GM21390 (cell line): ENCODE measurements around the gene SEMA5B.

ENCODE experiments used
- ATAC-seq: cut with Tn5 transposase; IDR thresholded peaks from one replicate; pipeline ENCODE4 v1.9.1; 2021; ENCODE audit not compliant: unreplicated experiment

SEMA5B gene

GRCh38 chr3:122928396-122929187, 99.0 kb downstream of the SEMA5B start:
- ATAC-seq: no peak

GRCh38 chr3:122927726-122928125, 99.8 kb downstream of the SEMA5B start:
- no peak for ATAC-seq

GRCh38 chr3:122926811-122927210, 100.8 kb downstream of the SEMA5B start:
- no peak for ATAC-seq

- no peak for ATAC-seq
Measured at GRCh38 chr3:122926322-122926721, 101.2 kb downstream of the SEMA5B start.

GRCh38 chr3:122925756-122926155, 101.8 kb downstream of the SEMA5B start:
- no peak for ATAC-seq

GRCh38 chr3:122924056-122924455, 103.5 kb downstream of the SEMA5B start:
- no peak for ATAC-seq

- no peak for ATAC-seq
Measured at GRCh38 chr3:122923611-122924010, 104.0 kb downstream of the SEMA5B start.

GRCh38 chr3:122921791-122922651, 105.5 kb downstream of the SEMA5B start:
- peak; percentile 63 for ATAC-seq

GRCh38 chr3:122920986-122921385, 106.6 kb downstream of the SEMA5B start:
- no peak for ATAC-seq

- ATAC-seq: no peak
Measured at GRCh38 chr3:122919291-122919610, 108.3 kb downstream of the SEMA5B start.

GRCh38 chr3:122918576-122919290, 108.8 kb downstream of the SEMA5B start:
- ATAC-seq: no peak

GRCh38 chr3:122917412-122917811, 110.2 kb downstream of the SEMA5B start:
- ATAC-seq: no peak

- ATAC-seq: no peak
Measured at GRCh38 chr3:122916580-122916979, 111.0 kb downstream of the SEMA5B start.

GRCh38 chr3:122916084-122916483, 111.5 kb downstream of the SEMA5B start:
- no peak for ATAC-seq

GRCh38 chr3:122915300-122916055, 112.1 kb downstream of the SEMA5B start:
- ATAC-seq: no peak

GRCh38 chr3:122913539-122914100, 113.9 kb downstream of the SEMA5B start:
- ATAC-seq: no peak

GRCh38 chr3:122912772-122913538, 114.6 kb downstream of the SEMA5B start:
- ATAC-seq: no peak

GRCh38 chr3:122911901-122912300, 115.7 kb downstream of the SEMA5B start:
- ATAC-seq: no peak

GRCh38 chr3:122908251-122908650, 119.3 kb downstream of the SEMA5B start:
- no peak for ATAC-seq

GRCh38 chr3:122907471-122907870, 120.1 kb downstream of the SEMA5B start:
- ATAC-seq: no peak
